Measurements from ENCODE around the gene RNF150. TPM values are rescaled to one million over a fixed set of nuclear protein-coding genes. Genes with fewer than 3 reads are reported as not detected.

The RNF150 gene
- total RNA-seq, 1 experiment from 2014 or later = 4.4 TPM

DNA sequence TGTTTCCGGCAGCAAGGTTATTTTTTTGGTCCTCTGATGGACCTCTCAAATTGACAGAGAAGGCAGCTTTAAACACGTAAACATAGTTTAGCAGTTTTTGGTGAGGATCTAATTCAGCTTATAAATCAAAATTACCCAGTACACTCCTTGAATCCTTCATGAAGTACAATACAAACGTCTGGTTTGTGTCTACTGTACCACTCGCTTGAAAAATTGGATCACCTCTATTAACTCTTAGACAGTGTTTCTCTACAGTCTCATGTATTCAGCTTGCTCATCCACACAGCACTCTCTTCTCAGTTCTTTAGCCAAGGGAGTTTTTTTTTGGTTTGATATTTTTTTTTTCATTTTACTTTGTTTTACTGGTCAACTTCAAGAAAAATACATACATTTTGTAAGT, 113.5 kb downstream of the RNF150 start:
- Histone ChIP-seq H4K5ac (ENCODE audit: insufficient read length, low read depth, low read length) (no peak overlapping the region), H3K18ac (ENCODE audit: insufficient read length, low read depth, low read length) (no peak overlapping the region), H4K20me1 (ENCODE audit: control insufficient read depth, insufficient read depth, insufficient read length) (no peaks in the 10 kb centered on the region), H3K27me3 (ENCODE audit: insufficient read depth, low read length) (no peaks in the 10 kb centered on the region), H2BK20ac (ENCODE audit: low read depth, low read length, poor library complexity, severe bottlenecking) (no peak overlapping the region), H4K91ac (ENCODE audit: insufficient read length, low read depth, low read length) (no peak overlapping the region), H3K23ac (ENCODE audit: insufficient read length, low read depth, low read length) (no peak overlapping the region), H3K79me2 (ENCODE audit: insufficient read depth, low read length) (no peaks in the 10 kb centered on the region), H2BK15ac (ENCODE audit: low read depth, low read length) (no peak overlapping the region), H3T11ph (ENCODE audit: low read length) (no peak overlapping the region), H3K9ac (ENCODE audit: extremely low read depth, insufficient read length, low read length) (no peak overlapping the region), H2BK12ac (ENCODE audit: insufficient read length, low read depth, low read length) (no peak overlapping the region), H2BK5ac (ENCODE audit: insufficient read length, low read length) (no peak overlapping the region), H3K27ac (ENCODE audit: insufficient read length, low read depth, low read length) (no peak overlapping the region), H3K4me1 (ENCODE audit: insufficient read depth, low read length) (no peaks in the 10 kb centered on the region), H2AFZ (ENCODE audit: low read length) (no peak overlapping the region), H3K79me1 (ENCODE audit: insufficient read depth, low read depth, low read length, poor library complexity, severe bottlenecking) (no peaks in the 10 kb centered on the region), H3K4ac (ENCODE audit: low read depth, low read length) (no peak overlapping the region), H2AK5ac (ENCODE audit: insufficient read length, low read length) (no peak overlapping the region), H3K23me2 (ENCODE audit: insufficient read length, low read depth, low read length, poor library complexity, severe bottlenecking) (no peaks in the 10 kb centered on the region), H4K8ac (replicated peaks; ENCODE audit: insufficient read length, low read depth, low read length) (no peak overlapping the region), H2BK120ac (ENCODE audit: low read depth, low read length, poor library complexity, severe bottlenecking) (no peak overlapping the region), H3K9me3 (ENCODE audit: control insufficient read depth, low read depth, low read length) (no peaks in the 10 kb centered on the region), H3K56ac (ENCODE audit: insufficient read length, low read depth, low read length) (no peak overlapping the region), H3K4me2 (ENCODE audit: insufficient read depth, insufficient read length, low read length) (no peak overlapping the region), H3K14ac (ENCODE audit: insufficient read depth, low read length) (no peak overlapping the region)
- no peak for DNase-seq
- no peak overlapping the region for H3K4me3 Mint-ChIP-seq
- no CpG with 5 or more reads among the region's 4 CpGs for WGBS (ENCODE audit: extremely low coverage, insufficient read length, low lambda C conversion rate)
- TF ChIP-seq, protein P1, sequence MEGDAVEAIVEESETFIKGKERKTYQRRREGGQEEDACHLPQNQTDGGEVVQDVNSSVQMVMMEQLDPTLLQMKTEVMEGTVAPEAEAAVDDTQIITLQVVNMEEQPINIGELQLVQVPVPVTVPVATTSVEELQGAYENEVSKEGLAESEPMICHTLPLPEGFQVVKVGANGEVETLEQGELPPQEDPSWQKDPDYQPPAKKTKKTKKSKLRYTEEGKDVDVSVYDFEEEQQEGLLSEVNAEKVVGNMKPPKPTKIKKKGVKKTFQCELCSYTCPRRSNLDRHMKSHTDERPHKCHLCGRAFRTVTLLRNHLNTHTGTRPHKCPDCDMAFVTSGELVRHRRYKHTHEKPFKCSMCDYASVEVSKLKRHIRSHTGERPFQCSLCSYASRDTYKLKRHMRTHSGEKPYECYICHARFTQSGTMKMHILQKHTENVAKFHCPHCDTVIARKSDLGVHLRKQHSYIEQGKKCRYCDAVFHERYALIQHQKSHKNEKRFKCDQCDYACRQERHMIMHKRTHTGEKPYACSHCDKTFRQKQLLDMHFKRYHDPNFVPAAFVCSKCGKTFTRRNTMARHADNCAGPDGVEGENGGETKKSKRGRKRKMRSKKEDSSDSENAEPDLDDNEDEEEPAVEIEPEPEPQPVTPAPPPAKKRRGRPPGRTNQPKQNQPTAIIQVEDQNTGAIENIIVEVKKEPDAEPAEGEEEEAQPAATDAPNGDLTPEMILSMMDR (conservative IDR thresholded peaks at IDR 0.05) = no peak
- no peaks in the 10 kb centered on the region for H3K9me3 Mint-ChIP-seq
- H3K27me3 Mint-ChIP-seq (ENCODE audit: low read depth) = no peaks in the 10 kb centered on the region
- H3K27ac Mint-ChIP-seq = no peak overlapping the region
- H3K36me3 Mint-ChIP-seq (ENCODE audit: insufficient read depth in 1 of 3, low read depth in 3 of 3) = no peaks in the 10 kb centered on the region
- no peaks in the 10 kb centered on the region for H3K4me1 Mint-ChIP-seq
